GM23338 (cell line): ENCODE results near the gene THSD7A. TPM values are rescaled to one million over a fixed set of nuclear protein-coding genes. Genes with fewer than 3 reads are reported as not detected.

Source experiments
- ATAC-seq: fragments of 200-7000 bp; cut with Tn5 transposase; 3 replicates; pipeline ENCODE4 v1.9.1; 2020
- DNase-seq: peaks from one replicate; pipeline ENCODE4 v3.0.0-alpha.2; 2015; ENCODE audit warnings: low spot score
- H2AFZ ChIP-seq: fragments of 200-600 bp; sonication (generic); 2 replicates; pipeline ENCODE4 v1.8.0; 2016; ENCODE audit warnings: antibody characterized with exemption, mild to moderate bottlenecking, moderate library complexity
- H3F3A ChIP-seq: fragments of 200-600 bp; sonication (generic); replicated peaks from 2 replicates; pipeline ENCODE4 v1.8.0; 2017; ENCODE audit warnings: antibody characterized with exemption, mixed run types, low read depth
- H3K27ac ChIP-seq: fragments of 200-600 bp; sonication (generic); 2 replicates; pipeline ENCODE4 v1.6.1; 2016; ENCODE audit warnings: low read depth
- H3K27me3 ChIP-seq: fragments of 200-600 bp; sonication (generic); 2 replicates; pipeline ENCODE4 v1.8.0; 2016; ENCODE audit warnings: mild to moderate bottlenecking, mixed run types, moderate library complexity; ENCODE audit not compliant: insufficient read depth
- H3K36me3 ChIP-seq: fragments of 200-600 bp; sonication (generic); 2 replicates; pipeline ENCODE4 v1.8.0; 2016; ENCODE audit warnings: mild to moderate bottlenecking; ENCODE audit not compliant: insufficient read depth
- H3K4me1 ChIP-seq: fragments of 200-600 bp; sonication (generic); 2 replicates; pipeline ENCODE4 v1.8.0; 2016; ENCODE audit warnings: mild to moderate bottlenecking, moderate library complexity; ENCODE audit not compliant: insufficient read depth
- H3K4me2 ChIP-seq: fragments of 200-600 bp; sonication (generic); 2 replicates; pipeline ENCODE4 v1.7.1; 2017; ENCODE audit warnings: mixed run types
- H3K4me3 ChIP-seq: fragments of 200-600 bp; sonication (generic); 2 replicates; pipeline ENCODE4 v1.6.1; 2016; ENCODE audit warnings: mixed run types
- H3K79me2 ChIP-seq: fragments of 200-600 bp; sonication (generic); replicated peaks from 2 replicates; pipeline ENCODE4 v1.8.0; 2017; ENCODE audit warnings: mild to moderate bottlenecking; ENCODE audit not compliant: insufficient read depth
- H3K9me2 ChIP-seq: fragments of 200-600 bp; sonication (generic); 2 replicates; pipeline ENCODE4 v1.8.0; 2017; ENCODE audit not compliant: insufficient read depth
- H4K20me1 ChIP-seq: fragments of 200-600 bp; sonication (generic); replicated peaks from 2 replicates; pipeline ENCODE4 v1.8.0; 2017; ENCODE audit warnings: mild to moderate bottlenecking; ENCODE audit not compliant: insufficient read depth
- H3K27ac Mint-ChIP-seq: 2 replicates; pipeline ENCODE4 v1.8.0; 2020; ENCODE audit warnings: inconsistent platforms, mild to moderate bottlenecking, moderate library complexity, mixed read lengths
- H3K27me3 Mint-ChIP-seq: 3 replicates; pipeline ENCODE4 v1.8.0; 2022; ENCODE audit warnings: low read depth, mild to moderate bottlenecking, moderate library complexity, mixed read lengths, inconsistent platforms; ENCODE audit not compliant: insufficient read depth, poor library complexity
- H3K36me3 Mint-ChIP-seq: 3 replicates; pipeline ENCODE4 v1.8.0; 2021; ENCODE audit warnings: low read depth, mild to moderate bottlenecking, inconsistent platforms, moderate library complexity, mixed read lengths
- H3K4me1 Mint-ChIP-seq: 3 replicates; pipeline ENCODE4 v1.8.0; 2020; ENCODE audit warnings: mild to moderate bottlenecking, inconsistent platforms, mixed read lengths
- H3K4me3 Mint-ChIP-seq: 3 replicates; pipeline ENCODE4 v1.8.0; 2021; ENCODE audit warnings: moderate library complexity, mild to moderate bottlenecking, inconsistent platforms, mixed read lengths
- H3K9me3 Mint-ChIP-seq: 3 replicates; pipeline ENCODE4 v1.8.0; 2020; ENCODE audit warnings: moderate library complexity, mild to moderate bottlenecking, inconsistent platforms, mixed read lengths
- JUNB ChIP-seq: IDR thresholded peaks from one replicate; pipeline ENCODE4 v1.6.1; 2016; ENCODE audit warnings: antibody characterized with exemption; ENCODE audit not compliant: unreplicated experiment
- NANOG ChIP-seq: IDR thresholded peaks from 2 replicates; pipeline ENCODE4 v1.6.1; 2016; ENCODE audit warnings: antibody characterized with exemption, borderline replicate concordance
- POLR2AphosphoS5 ChIP-seq: IDR thresholded peaks from 2 replicates; pipeline ENCODE4 v1.6.1; 2016; ENCODE audit warnings: antibody characterized with exemption, low read depth
- STAT1 ChIP-seq: IDR thresholded peaks from one replicate; pipeline ENCODE4 v1.6.1; 2016; ENCODE audit warnings: antibody characterized with exemption; ENCODE audit not compliant: unreplicated experiment
- polyA plus RNA-seq: library from polyadenylated mRNA; unstranded; fragments of >200 nt; fragmentation: Nextera tagmentation; extraction: Ambion mirVana; gene quantifications from 2 replicates; pipeline ENCODE4 v1.2.1, GENCODE V29; 2016
- total RNA-seq: library from RNA; depleted of rRNA; stranded (reverse); fragments of >200 nt; shearing (Covaris generic); gene quantifications from 2 replicates; pipeline ENCODE4 v1.2.3, GENCODE V29; 2014
- TF ChIP-seq, protein P1 (sequence below): IDR thresholded peaks from one replicate; pipeline ENCODE4 v1.6.1; 2018; ENCODE audit warnings: antibody characterized with exemption; ENCODE audit not compliant: unreplicated experiment
- TF ChIP-seq, protein P2 (sequence below): fragments of 250-450 bp; sonication (Bioruptor Pico); IDR thresholded peaks from 2 replicates; pipeline ENCODE4 v1.5.0; 2020; ENCODE audit warnings: mild to moderate bottlenecking, moderate library complexity
- TF ChIP-seq, protein P3 (sequence below): IDR thresholded peaks from 2 replicates; pipeline ENCODE4 v1.6.1; 2016; ENCODE audit warnings: antibody characterized with exemption

THSD7A gene
- total and polyA plus RNA-seq, 2 experiments from 2014 or later, result 1.3 to 2.1 TPM

- H2AFZ ChIP-seq, result no peak overlapping the region
- H3K27ac ChIP-seq, result no peak overlapping the region
- H3K36me3 ChIP-seq, result no peaks in the 10 kb centered on the region
- no peaks in the 10 kb centered on the region for H3K4me1 ChIP-seq
- Mint-ChIP-seq H3K4me3 (no peak overlapping the region), H3K27me3 (no peaks in the 10 kb centered on the region), H3K36me3 (no peaks in the 10 kb centered on the region), H3K4me1 (peaks cover 3% of the 10 kb centered on the region; the same call in 1 of the 3 replicates), H3K27ac (no peak overlapping the region), H3K9me3 (no peaks in the 10 kb centered on the region)
- H3K4me3 ChIP-seq, result no peak overlapping the region
- no peaks in the 10 kb centered on the region for H4K20me1 ChIP-seq
- ATAC-seq (no peak), DNase-seq (no peak)
- no peaks in the 10 kb centered on the region for H3K27me3 ChIP-seq
- no peak overlapping the region for H3K4me2 ChIP-seq
- H3K9me2 ChIP-seq, result no peaks in the 10 kb centered on the region
- no peaks in the 10 kb centered on the region for H3K79me2 ChIP-seq
- H3F3A ChIP-seq, result no peaks in the 10 kb centered on the region
- TF ChIP-seq JUNB, result no peak
- TF ChIP-seq, protein P1, sequence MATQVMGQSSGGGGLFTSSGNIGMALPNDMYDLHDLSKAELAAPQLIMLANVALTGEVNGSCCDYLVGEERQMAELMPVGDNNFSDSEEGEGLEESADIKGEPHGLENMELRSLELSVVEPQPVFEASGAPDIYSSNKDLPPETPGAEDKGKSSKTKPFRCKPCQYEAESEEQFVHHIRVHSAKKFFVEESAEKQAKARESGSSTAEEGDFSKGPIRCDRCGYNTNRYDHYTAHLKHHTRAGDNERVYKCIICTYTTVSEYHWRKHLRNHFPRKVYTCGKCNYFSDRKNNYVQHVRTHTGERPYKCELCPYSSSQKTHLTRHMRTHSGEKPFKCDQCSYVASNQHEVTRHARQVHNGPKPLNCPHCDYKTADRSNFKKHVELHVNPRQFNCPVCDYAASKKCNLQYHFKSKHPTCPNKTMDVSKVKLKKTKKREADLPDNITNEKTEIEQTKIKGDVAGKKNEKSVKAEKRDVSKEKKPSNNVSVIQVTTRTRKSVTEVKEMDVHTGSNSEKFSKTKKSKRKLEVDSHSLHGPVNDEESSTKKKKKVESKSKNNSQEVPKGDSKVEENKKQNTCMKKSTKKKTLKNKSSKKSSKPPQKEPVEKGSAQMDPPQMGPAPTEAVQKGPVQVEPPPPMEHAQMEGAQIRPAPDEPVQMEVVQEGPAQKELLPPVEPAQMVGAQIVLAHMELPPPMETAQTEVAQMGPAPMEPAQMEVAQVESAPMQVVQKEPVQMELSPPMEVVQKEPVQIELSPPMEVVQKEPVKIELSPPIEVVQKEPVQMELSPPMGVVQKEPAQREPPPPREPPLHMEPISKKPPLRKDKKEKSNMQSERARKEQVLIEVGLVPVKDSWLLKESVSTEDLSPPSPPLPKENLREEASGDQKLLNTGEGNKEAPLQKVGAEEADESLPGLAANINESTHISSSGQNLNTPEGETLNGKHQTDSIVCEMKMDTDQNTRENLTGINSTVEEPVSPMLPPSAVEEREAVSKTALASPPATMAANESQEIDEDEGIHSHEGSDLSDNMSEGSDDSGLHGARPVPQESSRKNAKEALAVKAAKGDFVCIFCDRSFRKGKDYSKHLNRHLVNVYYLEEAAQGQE, result no peak
- no peak for TF ChIP-seq NANOG
- TF ChIP-seq, protein P2, sequence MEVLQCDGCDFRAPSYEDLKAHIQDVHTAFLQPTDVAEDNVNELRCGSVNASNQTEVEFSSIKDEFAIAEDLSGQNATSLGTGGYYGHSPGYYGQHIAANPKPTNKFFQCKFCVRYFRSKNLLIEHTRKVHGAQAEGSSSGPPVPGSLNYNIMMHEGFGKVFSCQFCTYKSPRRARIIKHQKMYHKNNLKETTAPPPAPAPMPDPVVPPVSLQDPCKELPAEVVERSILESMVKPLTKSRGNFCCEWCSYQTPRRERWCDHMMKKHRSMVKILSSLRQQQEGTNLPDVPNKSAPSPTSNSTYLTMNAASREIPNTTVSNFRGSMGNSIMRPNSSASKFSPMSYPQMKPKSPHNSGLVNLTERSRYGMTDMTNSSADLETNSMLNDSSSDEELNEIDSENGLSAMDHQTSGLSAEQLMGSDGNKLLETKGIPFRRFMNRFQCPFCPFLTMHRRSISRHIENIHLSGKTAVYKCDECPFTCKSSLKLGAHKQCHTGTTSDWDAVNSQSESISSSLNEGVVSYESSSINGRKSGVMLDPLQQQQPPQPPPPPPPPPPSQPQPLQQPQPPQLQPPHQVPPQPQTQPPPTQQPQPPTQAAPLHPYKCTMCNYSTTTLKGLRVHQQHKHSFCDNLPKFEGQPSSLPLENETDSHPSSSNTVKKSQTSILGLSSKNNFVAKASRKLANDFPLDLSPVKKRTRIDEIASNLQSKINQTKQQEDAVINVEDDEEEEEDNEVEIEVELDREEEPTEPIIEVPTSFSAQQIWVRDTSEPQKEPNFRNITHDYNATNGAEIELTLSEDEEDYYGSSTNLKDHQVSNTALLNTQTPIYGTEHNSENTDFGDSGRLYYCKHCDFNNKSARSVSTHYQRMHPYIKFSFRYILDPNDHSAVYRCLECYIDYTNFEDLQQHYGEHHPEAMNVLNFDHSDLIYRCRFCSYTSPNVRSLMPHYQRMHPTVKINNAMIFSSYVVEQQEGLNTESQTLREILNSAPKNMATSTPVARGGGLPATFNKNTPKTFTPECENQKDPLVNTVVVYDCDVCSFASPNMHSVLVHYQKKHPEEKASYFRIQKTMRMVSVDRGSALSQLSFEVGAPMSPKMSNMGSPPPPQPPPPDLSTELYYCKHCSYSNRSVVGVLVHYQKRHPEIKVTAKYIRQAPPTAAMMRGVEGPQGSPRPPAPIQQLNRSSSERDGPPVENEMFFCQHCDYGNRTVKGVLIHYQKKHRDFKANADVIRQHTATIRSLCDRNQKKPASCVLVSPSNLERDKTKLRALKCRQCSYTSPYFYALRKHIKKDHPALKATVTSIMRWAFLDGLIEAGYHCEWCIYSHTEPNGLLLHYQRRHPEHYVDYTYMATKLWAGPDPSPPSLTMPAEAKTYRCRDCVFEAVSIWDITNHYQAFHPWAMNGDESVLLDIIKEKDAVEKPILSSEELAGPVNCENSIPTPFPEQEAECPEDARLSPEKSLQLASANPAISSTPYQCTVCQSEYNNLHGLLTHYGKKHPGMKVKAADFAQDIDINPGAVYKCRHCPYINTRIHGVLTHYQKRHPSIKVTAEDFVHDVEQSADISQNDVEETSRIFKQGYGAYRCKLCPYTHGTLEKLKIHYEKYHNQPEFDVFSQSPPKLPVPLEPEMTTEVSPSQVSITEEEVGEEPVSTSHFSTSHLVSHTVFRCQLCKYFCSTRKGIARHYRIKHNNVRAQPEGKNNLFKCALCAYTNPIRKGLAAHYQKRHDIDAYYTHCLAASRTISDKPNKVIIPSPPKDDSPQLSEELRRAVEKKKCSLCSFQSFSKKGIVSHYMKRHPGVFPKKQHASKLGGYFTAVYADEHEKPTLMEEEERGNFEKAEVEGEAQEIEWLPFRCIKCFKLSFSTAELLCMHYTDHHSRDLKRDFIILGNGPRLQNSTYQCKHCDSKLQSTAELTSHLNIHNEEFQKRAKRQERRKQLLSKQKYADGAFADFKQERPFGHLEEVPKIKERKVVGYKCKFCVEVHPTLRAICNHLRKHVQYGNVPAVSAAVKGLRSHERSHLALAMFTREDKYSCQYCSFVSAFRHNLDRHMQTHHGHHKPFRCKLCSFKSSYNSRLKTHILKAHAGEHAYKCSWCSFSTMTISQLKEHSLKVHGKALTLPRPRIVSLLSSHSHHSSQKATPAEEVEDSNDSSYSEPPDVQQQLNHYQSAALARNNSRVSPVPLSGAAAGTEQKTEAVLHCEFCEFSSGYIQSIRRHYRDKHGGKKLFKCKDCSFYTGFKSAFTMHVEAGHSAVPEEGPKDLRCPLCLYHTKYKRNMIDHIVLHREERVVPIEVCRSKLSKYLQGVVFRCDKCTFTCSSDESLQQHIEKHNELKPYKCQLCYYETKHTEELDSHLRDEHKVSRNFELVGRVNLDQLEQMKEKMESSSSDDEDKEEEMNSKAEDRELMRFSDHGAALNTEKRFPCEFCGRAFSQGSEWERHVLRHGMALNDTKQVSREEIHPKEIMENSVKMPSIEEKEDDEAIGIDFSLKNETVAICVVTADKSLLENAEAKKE (CRISPR knock-in tag), result no peak
- no peak for TF ChIP-seq POLR2AphosphoS5
- no peak for TF ChIP-seq STAT1
- TF ChIP-seq, protein P3, sequence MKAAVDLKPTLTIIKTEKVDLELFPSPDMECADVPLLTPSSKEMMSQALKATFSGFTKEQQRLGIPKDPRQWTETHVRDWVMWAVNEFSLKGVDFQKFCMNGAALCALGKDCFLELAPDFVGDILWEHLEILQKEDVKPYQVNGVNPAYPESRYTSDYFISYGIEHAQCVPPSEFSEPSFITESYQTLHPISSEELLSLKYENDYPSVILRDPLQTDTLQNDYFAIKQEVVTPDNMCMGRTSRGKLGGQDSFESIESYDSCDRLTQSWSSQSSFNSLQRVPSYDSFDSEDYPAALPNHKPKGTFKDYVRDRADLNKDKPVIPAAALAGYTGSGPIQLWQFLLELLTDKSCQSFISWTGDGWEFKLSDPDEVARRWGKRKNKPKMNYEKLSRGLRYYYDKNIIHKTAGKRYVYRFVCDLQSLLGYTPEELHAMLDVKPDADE, result no peak
Measured at GRCh38 chr7:11473807-11474424, 358.1 kb downstream of the THSD7A start.
